ENCODE results near the gene CD320.
A peak's percentile ranks its signal among the peaks of the same experiment; 100 is the strongest.
"Not testable (repeated sequence)": the region's sequence is repeated elsewhere in the genome, so short reads cannot be mapped to it uniquely, and the experiment has no call there.

Gene CD320

DNA sequence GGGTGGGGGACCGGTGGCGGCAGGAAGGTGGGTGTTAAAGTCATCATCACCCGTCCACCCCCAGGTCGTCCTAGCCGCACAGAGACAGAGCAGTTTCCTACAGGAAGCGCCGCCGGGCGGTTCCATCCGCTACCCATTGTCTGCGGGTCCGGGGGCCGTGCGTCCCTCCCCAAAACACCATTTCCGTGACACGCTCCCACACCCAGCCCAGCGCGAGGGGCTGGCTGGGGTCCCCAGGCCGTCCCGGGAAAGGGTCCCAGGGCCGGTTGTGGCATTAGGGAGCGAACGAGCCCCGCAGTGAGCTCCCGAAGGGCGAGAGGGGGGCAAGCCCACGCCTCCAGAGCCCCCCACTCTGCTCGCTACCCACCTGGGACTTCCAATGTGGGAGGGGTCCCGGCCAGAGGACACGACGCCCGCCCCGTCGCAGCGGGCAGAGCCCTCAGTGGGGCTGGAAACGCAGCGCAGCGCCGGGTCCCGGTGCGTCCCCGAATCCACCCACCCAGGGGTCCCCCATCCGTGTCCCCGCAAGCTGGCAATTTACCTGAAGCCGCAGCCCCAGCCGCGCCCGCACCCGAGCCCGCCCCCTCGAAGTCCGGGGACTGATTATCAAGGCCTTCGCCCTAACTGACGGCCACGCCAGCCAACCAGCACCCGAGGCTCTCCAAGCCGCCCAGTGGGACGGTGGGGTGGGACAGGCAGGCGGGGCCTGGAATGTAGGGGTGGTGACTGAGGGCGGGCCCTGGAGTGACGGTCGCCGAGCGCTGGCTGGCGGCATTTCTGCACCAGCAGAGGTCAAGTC is 34.7 kb upstream of the CD320 start, which contains the start of gene KANK3:
Gene KANK3 (minus strand): TSS at position 579 of the 799 bp plus-strand sequence. CDS start 5,434 bp downstream, outside the sequence.
- Histone ChIP-seq H3K9me3 (ENCODE audit: low read depth, low read length) (no peaks in the 10 kb centered on the region), H3K9ac (ENCODE audit: insufficient read length) (peak within 1 kb of the TSS; percentile 68), H3K27ac (no peak within 1 kb of the TSS), H3K36me3 (ENCODE audit: insufficient read depth, low read length) (no peaks in the 10 kb centered on the region), H3K4me3 (peak within 1 kb of the TSS; percentile 85)
- TF ChIP-seq FOXP2 (optimal IDR thresholded peaks at IDR 0.05; ENCODE audit: control extremely low read depth, extremely low read length, insufficient read depth): no peak
- TF ChIP-seq EZH2 (IDR thresholded peaks at IDR 0.05): no peak
- peak; percentile 39; the same call in 1 of the 2 replicates for TF ChIP-seq POLR2AphosphoS5 (IDR thresholded peaks at IDR 0.05; ENCODE audit: borderline replicate concordance, low read depth, low read length)
- peak; percentile 81 for DNase-seq (ENCODE audit: low read depth, low spot score)

DNA sequence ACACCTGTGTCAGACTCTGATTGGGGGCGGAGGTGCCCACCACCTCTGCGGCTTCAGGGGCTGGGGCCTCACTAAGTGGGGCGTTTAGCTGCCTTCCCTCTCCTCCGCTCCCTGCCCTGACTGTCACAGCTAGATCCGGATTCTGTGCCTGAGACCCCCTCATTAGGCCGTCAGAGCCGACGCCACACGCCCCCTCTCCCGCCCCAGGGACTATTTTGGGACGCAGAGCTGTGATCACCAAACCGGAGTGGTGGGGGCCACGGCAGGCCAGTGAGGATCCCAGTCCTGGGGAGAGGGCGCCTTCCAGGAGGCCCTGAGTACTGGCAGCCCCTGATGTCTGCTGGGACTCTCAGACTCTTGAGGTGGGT is 34.1 kb upstream of the CD320 start:
- H3K36me3 ChIP-seq (ENCODE audit: insufficient read depth, low read length): no peaks in the 10 kb centered on the region
- DNase-seq (ENCODE audit: low read depth, low spot score): no peak
- TF ChIP-seq POLR2AphosphoS5 (IDR thresholded peaks at IDR 0.05; ENCODE audit: borderline replicate concordance, low read depth, low read length): no peak
- TF ChIP-seq FOXP2 (optimal IDR thresholded peaks at IDR 0.05; ENCODE audit: control extremely low read depth, extremely low read length, insufficient read depth): no peak
- no peak for TF ChIP-seq EZH2 (IDR thresholded peaks at IDR 0.05)
- H3K9me3 ChIP-seq (ENCODE audit: low read depth, low read length): no peaks in the 10 kb centered on the region
- H3K4me3 ChIP-seq: peak overlapping the region; percentile 85
- peak overlapping the region; percentile 68 for H3K9ac ChIP-seq (ENCODE audit: insufficient read length)
- H3K27ac ChIP-seq: no peak overlapping the region

DNA sequence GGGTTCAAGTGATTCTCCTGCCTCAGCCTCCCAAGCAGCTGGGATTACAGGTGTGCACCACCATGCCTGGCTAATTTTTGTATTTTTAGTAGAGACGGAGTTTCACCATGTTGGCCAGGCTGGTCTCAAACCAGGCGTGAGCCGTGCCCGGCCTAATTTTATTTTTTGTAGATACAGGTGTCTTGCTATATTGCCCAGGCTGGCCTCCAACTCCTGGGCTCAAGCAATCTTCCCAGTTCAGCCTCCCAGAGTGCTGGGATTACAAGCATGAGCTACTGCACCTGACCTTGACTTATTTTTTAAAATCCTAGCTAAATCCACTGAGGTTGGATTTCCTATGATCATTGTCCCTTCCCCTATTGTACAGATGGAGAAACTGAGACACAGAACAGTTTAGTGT is 33.3 kb upstream of the CD320 start:
- not testable (repeated sequence) for H3K27ac ChIP-seq; H3K4me3 ChIP-seq; H3K9ac ChIP-seq (ENCODE audit: insufficient read length); H3K36me3 ChIP-seq (ENCODE audit: insufficient read depth, low read length); DNase-seq (ENCODE audit: low read depth, low spot score); H3K9me3 ChIP-seq (ENCODE audit: low read depth, low read length)

DNA sequence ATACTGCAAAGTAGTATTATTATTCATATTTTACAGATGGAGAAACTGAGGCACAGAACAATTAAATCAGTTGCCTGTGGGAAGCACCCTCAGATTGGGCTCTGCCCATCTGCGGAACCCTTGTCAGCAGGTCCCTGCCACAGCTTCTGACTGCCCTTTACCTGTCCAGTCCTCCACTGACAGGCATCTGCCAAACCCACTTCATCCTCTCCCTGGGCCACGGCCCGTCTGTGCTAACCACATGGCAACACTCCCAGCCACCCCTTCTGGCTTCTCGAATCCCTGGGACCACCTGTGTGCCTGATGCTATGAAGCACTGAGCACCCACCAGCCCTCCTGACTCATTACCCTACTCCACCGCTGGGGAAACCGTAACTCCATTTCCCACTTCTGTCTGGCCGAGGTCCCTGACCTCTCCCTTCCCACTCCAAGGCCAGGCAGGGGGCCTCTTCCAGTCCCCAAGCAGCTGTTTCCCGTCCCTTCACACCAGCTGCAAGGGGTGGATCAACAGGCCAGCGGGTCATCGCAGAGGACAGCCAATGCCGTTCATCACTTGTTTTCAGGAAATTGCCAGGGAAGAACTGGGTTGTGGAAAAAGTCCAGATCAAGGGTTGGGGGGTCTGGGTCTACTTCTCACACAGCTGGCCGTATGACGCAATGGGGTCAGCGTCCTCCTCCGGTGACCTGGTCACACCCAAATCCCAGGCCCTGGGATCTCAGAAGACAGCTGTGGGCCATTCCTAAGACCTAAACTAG is 32.4 kb upstream of the CD320 start:
- Histone ChIP-seq H3K27ac (no peak overlapping the region), H3K9ac (ENCODE audit: insufficient read length) (no peak overlapping the region), H3K9me3 (ENCODE audit: low read depth, low read length) (no peaks in the 10 kb centered on the region), H3K4me3 (no peak overlapping the region), H3K36me3 (ENCODE audit: insufficient read depth, low read length) (no peaks in the 10 kb centered on the region)
- TF ChIP-seq EZH2 (IDR thresholded peaks at IDR 0.05) (no peak), POLR2AphosphoS5 (IDR thresholded peaks at IDR 0.05; ENCODE audit: borderline replicate concordance, low read depth, low read length) (no peak), FOXP2 (optimal IDR thresholded peaks at IDR 0.05; ENCODE audit: control extremely low read depth, extremely low read length, insufficient read depth) (no peak)
- DNase-seq (ENCODE audit: low read depth, low spot score): no peak

DNA sequence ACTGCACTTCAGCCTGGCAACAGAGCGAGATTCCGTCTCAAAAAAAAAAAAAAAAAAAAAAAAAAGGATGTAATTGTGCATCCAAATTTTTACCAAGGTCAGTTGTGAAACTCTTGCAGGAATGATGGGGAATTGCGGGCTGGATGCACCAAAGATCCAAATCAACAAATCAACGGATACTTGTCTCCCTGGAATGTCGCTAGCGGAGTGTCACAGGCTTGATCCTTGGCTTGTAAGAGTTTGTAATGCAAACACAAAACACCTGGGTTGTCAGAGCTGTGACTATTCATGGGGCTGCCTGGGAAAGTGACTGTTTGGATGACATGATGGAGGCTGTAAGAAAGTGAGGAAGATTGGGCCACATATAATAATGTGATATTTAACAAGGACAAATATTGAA is 30.7 kb upstream of the CD320 start:
- no peak overlapping the region for H3K27ac ChIP-seq
- DNase-seq (ENCODE audit: low read depth, low spot score): no peak

DNA sequence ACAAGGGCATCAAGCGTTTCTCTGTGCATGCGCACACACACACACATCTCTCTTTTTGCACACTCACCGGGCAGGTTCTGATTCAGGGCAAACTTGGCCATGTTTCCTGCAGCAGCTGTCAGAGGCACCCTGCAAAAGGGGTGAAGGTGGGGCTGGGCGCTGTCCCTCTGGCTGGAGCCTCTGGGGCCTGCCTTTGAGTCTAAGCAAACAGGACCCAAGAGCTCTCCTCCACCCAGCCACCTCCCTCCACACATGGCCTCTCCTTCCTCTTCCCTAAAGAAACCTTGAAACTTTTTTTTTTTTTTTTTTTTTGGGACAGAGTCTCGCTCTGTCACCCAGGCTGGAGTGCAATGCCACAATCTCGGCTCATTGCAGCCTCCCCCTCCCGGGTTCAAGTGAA is 29.6 kb upstream of the CD320 start:
- no peak overlapping the region for H3K4me3 ChIP-seq
- no peaks in the 10 kb centered on the region for H3K36me3 ChIP-seq (ENCODE audit: insufficient read depth, low read length)
- no peak overlapping the region for H3K27ac ChIP-seq
- no peaks in the 10 kb centered on the region for H3K9me3 ChIP-seq (ENCODE audit: low read depth, low read length)
- no peak overlapping the region for H3K9ac ChIP-seq (ENCODE audit: insufficient read length)
- DNase-seq (ENCODE audit: low read depth, low spot score): no peak
- TF ChIP-seq EZH2 (IDR thresholded peaks at IDR 0.05) (no peak), FOXP2 (optimal IDR thresholded peaks at IDR 0.05; ENCODE audit: control extremely low read depth, extremely low read length, insufficient read depth) (no peak), POLR2AphosphoS5 (IDR thresholded peaks at IDR 0.05; ENCODE audit: borderline replicate concordance, low read depth, low read length) (no peak)

More for the DNA sequence above, 30.7 kb upstream of the CD320 start:
- no peak for TF ChIP-seq EZH2 (IDR thresholded peaks at IDR 0.05)
- TF ChIP-seq POLR2AphosphoS5 (IDR thresholded peaks at IDR 0.05; ENCODE audit: borderline replicate concordance, low read depth, low read length): no peak
- no peak for TF ChIP-seq FOXP2 (optimal IDR thresholded peaks at IDR 0.05; ENCODE audit: control extremely low read depth, extremely low read length, insufficient read depth)
- Histone ChIP-seq H3K36me3 (ENCODE audit: insufficient read depth, low read length) (no peaks in the 10 kb centered on the region), H3K9me3 (ENCODE audit: low read depth, low read length) (no peaks in the 10 kb centered on the region), H3K4me3 (no peak overlapping the region), H3K9ac (ENCODE audit: insufficient read length) (no peak overlapping the region)

DNA sequence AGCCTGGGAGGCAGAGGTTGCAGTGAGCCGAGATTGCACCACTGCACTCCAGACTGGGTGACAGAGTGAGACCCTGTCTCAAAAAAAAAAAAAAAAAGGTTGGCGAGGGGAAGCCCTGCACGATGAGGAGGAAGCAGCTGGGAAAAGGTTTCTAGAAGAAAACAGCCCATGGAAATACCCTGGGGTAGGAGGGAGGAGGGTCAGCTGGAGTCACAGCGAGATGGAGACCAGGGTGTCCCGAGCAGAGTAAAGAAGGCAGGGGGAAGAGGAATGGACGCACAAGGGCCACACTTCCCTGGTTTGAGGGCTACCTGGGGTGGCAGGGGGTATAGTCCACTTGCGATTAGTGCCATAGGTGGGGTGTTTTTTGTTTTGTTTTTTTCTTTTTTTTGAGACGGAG is 28.5 kb upstream of the CD320 start:
- no peaks in the 10 kb centered on the region for H3K9me3 ChIP-seq (ENCODE audit: low read depth, low read length)
- no peak for DNase-seq (ENCODE audit: low read depth, low spot score)
- no peak overlapping the region for H3K4me3 ChIP-seq
- TF ChIP-seq FOXP2 (optimal IDR thresholded peaks at IDR 0.05; ENCODE audit: control extremely low read depth, extremely low read length, insufficient read depth) (no peak), POLR2AphosphoS5 (IDR thresholded peaks at IDR 0.05; ENCODE audit: borderline replicate concordance, low read depth, low read length) (no peak), EZH2 (IDR thresholded peaks at IDR 0.05) (no peak)
- no peak overlapping the region for H3K27ac ChIP-seq
- H3K9ac ChIP-seq (ENCODE audit: insufficient read length): no peak overlapping the region
- H3K36me3 ChIP-seq (ENCODE audit: insufficient read depth, low read length): no peaks in the 10 kb centered on the region

DNA sequence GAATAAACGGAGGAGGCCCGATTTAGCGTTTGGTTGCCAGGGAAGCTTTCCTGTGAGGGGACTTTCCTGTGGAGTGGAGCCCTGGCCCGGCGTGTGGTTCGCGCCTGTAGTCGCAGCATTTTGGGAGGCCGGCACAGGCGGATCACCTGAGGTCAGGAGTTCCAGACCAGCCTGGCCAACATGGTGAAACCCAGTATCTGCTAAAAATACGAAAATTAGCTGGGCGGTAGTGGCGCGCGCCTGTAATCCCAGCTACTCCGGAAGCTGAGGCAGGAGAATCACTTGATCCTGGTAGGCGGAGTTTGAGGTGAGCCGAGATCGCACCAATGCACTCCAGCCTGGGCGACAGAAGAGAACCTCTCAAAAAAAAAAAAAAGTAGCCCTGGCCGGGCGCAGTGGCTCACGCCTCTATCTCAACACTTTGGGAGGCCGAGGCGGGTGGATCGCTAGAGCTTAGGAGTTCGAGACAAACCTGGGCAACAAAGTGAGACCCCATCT is 28.0 kb upstream of the CD320 start:
- no peak overlapping the region for H3K9ac ChIP-seq (ENCODE audit: insufficient read length)
- no peaks in the 10 kb centered on the region for H3K9me3 ChIP-seq (ENCODE audit: low read depth, low read length)
- H3K36me3 ChIP-seq (ENCODE audit: insufficient read depth, low read length): no peaks in the 10 kb centered on the region
- H3K27ac ChIP-seq: no peak overlapping the region
- no peak for TF ChIP-seq FOXP2 (optimal IDR thresholded peaks at IDR 0.05; ENCODE audit: control extremely low read depth, extremely low read length, insufficient read depth)
- TF ChIP-seq POLR2AphosphoS5 (IDR thresholded peaks at IDR 0.05; ENCODE audit: borderline replicate concordance, low read depth, low read length): no peak
- TF ChIP-seq EZH2 (IDR thresholded peaks at IDR 0.05): no peak
- DNase-seq (ENCODE audit: low read depth, low spot score): no peak
- no peak overlapping the region for H3K4me3 ChIP-seq

Measured in SK-N-MC (cell line).